Testis (tissue), 2 donors: ENCODE results near the gene KDM4C.

Experiments
- POLR2A ChIP-seq: fragments of 450-650 bp; IDR thresholded peaks from one replicate; pipeline ENCODE4 v1.6.1; 2017; ENCODE audit warnings: antibody characterized with exemption, mild to moderate bottlenecking, moderate library complexity
- TF ChIP-seq, protein P1 (sequence below), 3 experiments: fragments of 450-650 bp in 2 of 3; fragments of 200-600 bp in 1 of 3; sonication (generic) in 1 of 3; IDR thresholded peaks; one replicate each; pipeline ENCODE4 v1.5.1; 2016 to 2019; ENCODE audit warnings: antibody characterized with exemption in 3 of 3, mild to moderate bottlenecking in 2 of 3, moderate library complexity in 1 of 3

DNA sequence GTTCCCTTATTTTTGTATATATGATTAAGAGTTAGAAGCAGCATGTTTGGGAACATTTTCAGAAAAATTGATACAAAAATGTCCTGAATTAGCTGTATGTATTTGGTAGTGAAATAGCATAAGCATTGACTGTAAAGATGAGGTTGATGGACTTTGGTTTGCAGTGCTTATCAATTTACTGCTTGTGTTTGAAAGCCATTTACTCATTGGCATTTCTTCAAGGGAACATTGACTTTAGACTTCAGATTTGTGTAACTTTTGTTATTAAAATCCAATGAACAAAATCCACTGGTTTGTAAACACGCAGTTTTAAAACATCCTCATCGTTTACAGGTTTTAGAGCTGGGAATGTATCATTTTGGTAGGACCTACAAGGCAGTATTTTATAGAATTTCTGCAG, 61.3 kb downstream of the KDM4C start:
- TF ChIP-seq, protein P1, sequence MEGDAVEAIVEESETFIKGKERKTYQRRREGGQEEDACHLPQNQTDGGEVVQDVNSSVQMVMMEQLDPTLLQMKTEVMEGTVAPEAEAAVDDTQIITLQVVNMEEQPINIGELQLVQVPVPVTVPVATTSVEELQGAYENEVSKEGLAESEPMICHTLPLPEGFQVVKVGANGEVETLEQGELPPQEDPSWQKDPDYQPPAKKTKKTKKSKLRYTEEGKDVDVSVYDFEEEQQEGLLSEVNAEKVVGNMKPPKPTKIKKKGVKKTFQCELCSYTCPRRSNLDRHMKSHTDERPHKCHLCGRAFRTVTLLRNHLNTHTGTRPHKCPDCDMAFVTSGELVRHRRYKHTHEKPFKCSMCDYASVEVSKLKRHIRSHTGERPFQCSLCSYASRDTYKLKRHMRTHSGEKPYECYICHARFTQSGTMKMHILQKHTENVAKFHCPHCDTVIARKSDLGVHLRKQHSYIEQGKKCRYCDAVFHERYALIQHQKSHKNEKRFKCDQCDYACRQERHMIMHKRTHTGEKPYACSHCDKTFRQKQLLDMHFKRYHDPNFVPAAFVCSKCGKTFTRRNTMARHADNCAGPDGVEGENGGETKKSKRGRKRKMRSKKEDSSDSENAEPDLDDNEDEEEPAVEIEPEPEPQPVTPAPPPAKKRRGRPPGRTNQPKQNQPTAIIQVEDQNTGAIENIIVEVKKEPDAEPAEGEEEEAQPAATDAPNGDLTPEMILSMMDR (IDR thresholded peaks at IDR 0.05): no peak
- no peak for TF ChIP-seq POLR2A
